Uterus (tissue), 2 donors: ENCODE data around the gene MFSD2A.

Experiments used
- POLR2A ChIP-seq, 2 donors: fragments of 450-650 bp; IDR thresholded peaks; one replicate each; pipeline ENCODE4 v1.6.1; 2016; ENCODE audit warnings: antibody characterized with exemption in 2 of 2, mild to moderate bottlenecking in 1 of 2, moderate library complexity in 1 of 2
- TF ChIP-seq, protein P1 (sequence below), 4 experiments: fragments of 200-600 bp in 2 of 4; fragments of 450-650 bp in 2 of 4; sonication (generic) in 2 of 4; IDR thresholded peaks; one replicate each; pipeline ENCODE4 v1.5.1; 2016 to 2019; ENCODE audit warnings: antibody characterized with exemption in 4 of 4, mild to moderate bottlenecking in 2 of 4, moderate library complexity in 1 of 4

DNA sequence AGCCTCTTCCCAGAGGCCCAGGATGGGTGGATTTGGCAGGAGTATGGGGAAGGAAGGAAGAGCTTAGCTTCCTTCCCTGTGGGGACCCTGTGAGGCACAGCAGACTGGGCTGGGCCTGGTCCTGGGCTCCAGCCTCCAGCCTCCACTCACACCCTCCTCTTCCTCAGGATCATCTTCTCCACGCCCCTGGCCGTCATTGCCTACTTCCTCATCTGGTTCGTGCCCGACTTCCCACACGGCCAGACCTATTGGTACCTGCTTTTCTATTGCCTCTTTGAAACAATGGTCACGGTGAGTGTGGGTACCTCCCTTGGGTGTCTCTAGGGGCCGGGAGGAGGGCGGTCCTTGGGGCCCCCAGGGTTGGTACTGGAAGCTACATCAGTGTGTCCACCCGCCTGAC, 10.1 kb downstream of the MFSD2A start:
- TF ChIP-seq, protein P1, sequence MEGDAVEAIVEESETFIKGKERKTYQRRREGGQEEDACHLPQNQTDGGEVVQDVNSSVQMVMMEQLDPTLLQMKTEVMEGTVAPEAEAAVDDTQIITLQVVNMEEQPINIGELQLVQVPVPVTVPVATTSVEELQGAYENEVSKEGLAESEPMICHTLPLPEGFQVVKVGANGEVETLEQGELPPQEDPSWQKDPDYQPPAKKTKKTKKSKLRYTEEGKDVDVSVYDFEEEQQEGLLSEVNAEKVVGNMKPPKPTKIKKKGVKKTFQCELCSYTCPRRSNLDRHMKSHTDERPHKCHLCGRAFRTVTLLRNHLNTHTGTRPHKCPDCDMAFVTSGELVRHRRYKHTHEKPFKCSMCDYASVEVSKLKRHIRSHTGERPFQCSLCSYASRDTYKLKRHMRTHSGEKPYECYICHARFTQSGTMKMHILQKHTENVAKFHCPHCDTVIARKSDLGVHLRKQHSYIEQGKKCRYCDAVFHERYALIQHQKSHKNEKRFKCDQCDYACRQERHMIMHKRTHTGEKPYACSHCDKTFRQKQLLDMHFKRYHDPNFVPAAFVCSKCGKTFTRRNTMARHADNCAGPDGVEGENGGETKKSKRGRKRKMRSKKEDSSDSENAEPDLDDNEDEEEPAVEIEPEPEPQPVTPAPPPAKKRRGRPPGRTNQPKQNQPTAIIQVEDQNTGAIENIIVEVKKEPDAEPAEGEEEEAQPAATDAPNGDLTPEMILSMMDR (IDR thresholded peaks at IDR 0.05) = no peak
- no peak for TF ChIP-seq POLR2A (IDR thresholded peaks at IDR 0.05)
